Peyer's patch (tissue), 4 donors: ENCODE data around the gene APC. TPM values are rescaled to one million over a fixed set of nuclear protein-coding genes. Genes with fewer than 3 reads are reported as not detected.

ENCODE experiments used
- DNase-seq, 3 donors: peaks; one replicate each; pipeline ENCODE4 v3.0.0-alpha.2; 2017 to 2019
- H3K27ac ChIP-seq, 4 donors: fragments of 200-600 bp; sonication (generic); one replicate each; pipeline ENCODE4 v1.5.1; 2016 to 2019
- H3K27me3 ChIP-seq, 2 donors: fragments of 200-600 bp; sonication (generic); one replicate each; pipeline ENCODE4 v1.5.1; 2019
- H3K36me3 ChIP-seq, 3 donors: fragments of 200-600 bp; sonication (generic); one replicate each; pipeline ENCODE4 v1.5.1; 2016 to 2019
- H3K4me1 ChIP-seq, 4 donors: fragments of 200-600 bp; sonication (generic); one replicate each; pipeline ENCODE4 v1.5.1; 2016 to 2019
- H3K4me3 ChIP-seq, 4 donors: fragments of 200-600 bp; sonication (generic); 1 replicate in 3 of 4; 2 replicates in 1 of 4; pipeline ENCODE4 v1.5.1; 2016 to 2019; ENCODE audit warnings: mild to moderate bottlenecking in 1 of 4
- H3K9me3 ChIP-seq, 4 donors: fragments of 200-600 bp; sonication (generic); one replicate each; pipeline ENCODE4 v1.5.1; 2016 to 2019; ENCODE audit warnings: mild to moderate bottlenecking in 1 of 4
- POLR2A ChIP-seq, 2 donors: fragments of 450-650 bp; IDR thresholded peaks; one replicate each; pipeline ENCODE4 v1.5.1; 2017; ENCODE audit warnings: antibody characterized with exemption in 2 of 2, mild to moderate bottlenecking in 2 of 2, moderate library complexity in 2 of 2
- total RNA-seq, 4 donors: library from RNA; depleted of rRNA; stranded (reverse); fragments of >200 nt; gene quantifications; one replicate each; pipeline ENCODE4 v1.1.0, GENCODE V29; 2016
- TF ChIP-seq, protein P1 (sequence below), 6 experiments: fragments of 450-650 bp in 4 of 6; fragments of 200-600 bp in 2 of 6; sonication (generic) in 1 of 6; IDR thresholded peaks; one replicate each; pipeline ENCODE4 v1.5.1; 2017 to 2019; ENCODE audit warnings: antibody characterized with exemption in 6 of 6, mild to moderate bottlenecking in 3 of 6, moderate library complexity in 1 of 6

The APC gene
- total RNA-seq, 4 donors from 2014 or later, result 71.0 to 148 (median 106) TPM

DNA sequence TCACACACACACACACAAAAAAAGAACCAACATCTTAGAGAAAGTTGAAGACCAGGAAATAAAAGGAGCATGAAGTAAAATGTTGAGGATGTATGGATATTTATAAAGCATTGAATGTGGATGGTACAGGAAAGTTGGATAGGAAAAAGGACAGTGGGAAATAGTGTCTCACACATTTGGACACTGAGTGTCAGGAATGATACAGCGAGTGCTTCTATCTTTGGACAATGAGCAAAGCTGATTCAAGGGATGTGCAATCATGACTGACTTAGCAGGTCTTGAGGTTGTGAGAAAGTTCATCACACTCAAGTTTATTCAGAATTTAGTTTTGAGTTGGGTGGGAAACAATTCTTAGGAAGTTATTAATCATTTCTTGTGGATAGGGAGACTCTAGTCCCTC is 73.3 kb downstream of the APC start:
- Histone ChIP-seq H3K4me1 (no peaks in the 10 kb centered on the region), H3K27me3 (no peaks in the 10 kb centered on the region), H3K9me3 (no peaks in the 10 kb centered on the region), H3K4me3 (no peak overlapping the region), H3K27ac (no peak overlapping the region), H3K36me3 (peaks cover 0 to 23% (median 0%) of the 10 kb centered on the region in 3 donors)
- DNase-seq, result no peak
- TF ChIP-seq, protein P1, sequence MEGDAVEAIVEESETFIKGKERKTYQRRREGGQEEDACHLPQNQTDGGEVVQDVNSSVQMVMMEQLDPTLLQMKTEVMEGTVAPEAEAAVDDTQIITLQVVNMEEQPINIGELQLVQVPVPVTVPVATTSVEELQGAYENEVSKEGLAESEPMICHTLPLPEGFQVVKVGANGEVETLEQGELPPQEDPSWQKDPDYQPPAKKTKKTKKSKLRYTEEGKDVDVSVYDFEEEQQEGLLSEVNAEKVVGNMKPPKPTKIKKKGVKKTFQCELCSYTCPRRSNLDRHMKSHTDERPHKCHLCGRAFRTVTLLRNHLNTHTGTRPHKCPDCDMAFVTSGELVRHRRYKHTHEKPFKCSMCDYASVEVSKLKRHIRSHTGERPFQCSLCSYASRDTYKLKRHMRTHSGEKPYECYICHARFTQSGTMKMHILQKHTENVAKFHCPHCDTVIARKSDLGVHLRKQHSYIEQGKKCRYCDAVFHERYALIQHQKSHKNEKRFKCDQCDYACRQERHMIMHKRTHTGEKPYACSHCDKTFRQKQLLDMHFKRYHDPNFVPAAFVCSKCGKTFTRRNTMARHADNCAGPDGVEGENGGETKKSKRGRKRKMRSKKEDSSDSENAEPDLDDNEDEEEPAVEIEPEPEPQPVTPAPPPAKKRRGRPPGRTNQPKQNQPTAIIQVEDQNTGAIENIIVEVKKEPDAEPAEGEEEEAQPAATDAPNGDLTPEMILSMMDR (IDR thresholded peaks at IDR 0.05), result no peak
- no peak for TF ChIP-seq POLR2A (IDR thresholded peaks at IDR 0.05)

DNA sequence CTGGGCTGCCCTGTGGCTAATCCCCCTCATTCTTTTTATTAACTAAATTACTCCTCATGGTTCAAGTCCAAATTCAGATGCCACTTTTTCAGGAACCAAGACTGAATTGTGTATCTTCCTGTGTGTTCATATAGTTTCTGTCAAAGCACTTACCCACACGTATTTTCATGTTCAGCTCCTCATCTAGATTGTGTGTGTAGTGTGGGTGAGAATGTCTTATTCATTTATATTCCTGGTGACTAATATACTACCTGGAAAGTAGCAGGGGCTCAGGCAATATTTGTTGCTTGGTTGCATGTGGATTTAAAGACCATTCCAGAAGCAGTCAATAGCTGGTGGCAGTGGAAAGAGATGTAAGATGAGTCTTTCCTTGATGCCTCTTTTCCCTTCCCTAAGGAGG is 74.9 kb downstream of the APC start:
- DNase-seq, result no peak
- Histone ChIP-seq H3K27me3 (no peaks in the 10 kb centered on the region), H3K9me3 (no peaks in the 10 kb centered on the region), H3K36me3 (peaks cover 0 to 37% (median 0%) of the 10 kb centered on the region in 3 donors), H3K4me1 (no peaks in the 10 kb centered on the region), H3K27ac (no peak overlapping the region), H3K4me3 (no peak overlapping the region)
- no peak for TF ChIP-seq POLR2A (IDR thresholded peaks at IDR 0.05)
- TF ChIP-seq, protein P1 (IDR thresholded peaks at IDR 0.05), result no peak

DNA sequence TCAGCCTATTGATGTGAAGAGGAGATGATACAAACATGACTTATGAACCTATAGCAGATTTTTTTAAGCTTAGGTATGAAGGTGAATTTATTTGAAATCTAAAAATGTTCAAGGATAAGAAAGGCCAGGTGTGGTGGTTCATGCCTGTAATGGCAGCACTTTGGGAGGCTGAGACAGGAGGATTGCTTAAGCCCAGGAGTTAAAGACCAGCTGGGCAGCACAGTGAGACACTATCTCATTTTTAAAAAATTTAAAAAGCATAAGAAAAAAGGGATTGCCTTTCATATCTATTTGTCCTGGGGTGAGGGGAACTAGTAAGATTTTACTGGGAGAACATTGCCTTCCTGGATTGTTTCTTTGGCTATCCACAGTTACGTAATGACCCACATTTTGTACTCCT is 82.6 kb downstream of the APC start:
- DNase-seq, result no peak
- no peaks in the 10 kb centered on the region for H3K9me3 ChIP-seq
- H3K4me1 ChIP-seq, result no peaks in the 10 kb centered on the region
- peaks cover 0 to 74% (median 0%) of the 10 kb centered on the region in 3 donors for H3K36me3 ChIP-seq
- no peak overlapping the region for H3K27ac ChIP-seq
- no peaks in the 10 kb centered on the region for H3K27me3 ChIP-seq
- TF ChIP-seq, protein P1 (IDR thresholded peaks at IDR 0.05), result no peak
- no peak for TF ChIP-seq POLR2A (IDR thresholded peaks at IDR 0.05)
- no peak overlapping the region for H3K4me3 ChIP-seq

DNA sequence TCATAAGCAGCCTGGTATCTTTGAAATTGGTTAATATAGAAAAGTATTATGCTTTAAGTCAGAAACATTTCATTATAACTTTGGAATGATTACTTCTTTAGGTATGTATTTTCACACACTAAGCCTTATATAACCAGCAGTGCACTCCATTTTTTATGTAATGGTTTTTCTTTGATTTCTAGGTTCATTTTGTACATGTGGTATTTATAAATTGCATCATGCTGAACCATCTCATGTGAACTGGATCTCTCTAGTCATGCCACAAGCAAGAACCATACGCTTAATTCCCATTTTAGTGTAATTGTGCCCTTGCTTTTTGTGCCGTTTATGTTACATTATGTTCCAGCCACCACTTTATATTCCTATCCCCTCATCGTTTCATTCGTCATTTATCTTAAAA is 84.8 kb downstream of the APC start:
- H3K4me1 ChIP-seq, result no peaks in the 10 kb centered on the region
- TF ChIP-seq, protein P1 (IDR thresholded peaks at IDR 0.05), result no peak
- TF ChIP-seq POLR2A (IDR thresholded peaks at IDR 0.05), result no peak
- DNase-seq, result no peak
- no peaks in the 10 kb centered on the region for H3K9me3 ChIP-seq
- no peak overlapping the region for H3K27ac ChIP-seq
- H3K27me3 ChIP-seq, result no peaks in the 10 kb centered on the region
- H3K36me3 ChIP-seq, result peaks cover 0 to 71% (median 0%) of the 10 kb centered on the region in 3 donors
- no peak overlapping the region for H3K4me3 ChIP-seq

DNA sequence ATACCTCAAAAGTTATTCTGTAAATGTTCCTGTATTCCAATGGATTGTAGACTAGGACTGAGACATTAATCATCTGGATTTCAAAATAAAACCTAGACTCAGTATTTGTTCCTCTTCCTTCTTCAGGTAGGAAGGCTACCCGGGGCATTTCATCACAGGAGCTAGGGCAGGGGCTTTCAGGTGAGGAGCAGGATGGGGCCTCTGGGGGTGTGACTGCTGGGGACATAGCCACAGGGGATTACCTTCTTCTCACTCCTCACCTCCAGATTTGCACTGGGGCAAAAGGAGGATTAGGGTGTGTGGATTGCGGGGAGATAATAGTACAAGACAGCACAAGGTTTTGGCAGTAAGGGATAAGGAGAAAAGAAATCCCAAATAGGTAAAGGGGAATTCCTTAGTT is 85.5 kb downstream of the APC start:
- no peaks in the 10 kb centered on the region for H3K9me3 ChIP-seq
- no peak overlapping the region for H3K27ac ChIP-seq
- TF ChIP-seq POLR2A (IDR thresholded peaks at IDR 0.05), result no peak
- TF ChIP-seq, protein P1 (IDR thresholded peaks at IDR 0.05), result no peak
- H3K4me1 ChIP-seq, result no peaks in the 10 kb centered on the region
- DNase-seq, result no peak
- no peak overlapping the region for H3K4me3 ChIP-seq
- peaks cover 0 to 74% (median 0%) of the 10 kb centered on the region in 3 donors for H3K36me3 ChIP-seq
- no peaks in the 10 kb centered on the region for H3K27me3 ChIP-seq

DNA sequence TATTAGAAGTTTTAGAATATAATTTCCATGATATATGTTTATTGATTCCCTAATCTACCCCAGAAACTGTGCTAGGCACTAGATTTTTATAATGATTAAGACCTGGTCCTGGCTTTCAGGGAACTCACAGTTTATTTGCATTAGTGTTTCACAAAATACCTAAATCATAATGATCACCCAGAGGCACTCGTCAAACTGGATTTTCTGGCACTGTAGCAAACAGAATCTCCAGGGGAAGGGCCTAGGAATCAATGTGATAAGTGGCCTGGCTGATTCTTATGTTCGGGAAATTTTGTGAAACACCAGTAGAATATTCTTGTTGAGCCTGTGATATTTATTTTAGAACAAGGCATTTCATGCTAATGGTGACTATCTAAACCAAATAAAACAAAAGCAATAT is 86.0 kb downstream of the APC start:
- Histone ChIP-seq H3K36me3 (peaks cover 0 to 79% (median 0%) of the 10 kb centered on the region in 3 donors), H3K9me3 (no peaks in the 10 kb centered on the region), H3K4me3 (no peak overlapping the region), H3K27ac (no peak overlapping the region), H3K4me1 (no peaks in the 10 kb centered on the region), H3K27me3 (no peaks in the 10 kb centered on the region)
- TF ChIP-seq, protein P1 (IDR thresholded peaks at IDR 0.05), result no peak
- no peak for TF ChIP-seq POLR2A (IDR thresholded peaks at IDR 0.05)
- no peak for DNase-seq
